Measurements from ENCODE around the gene SAPCD2.
"Not testable (repeated sequence)": the region's sequence is repeated elsewhere in the genome, so short reads cannot be mapped to it uniquely, and the experiment has no call there.

The SAPCD2 gene

DNA sequence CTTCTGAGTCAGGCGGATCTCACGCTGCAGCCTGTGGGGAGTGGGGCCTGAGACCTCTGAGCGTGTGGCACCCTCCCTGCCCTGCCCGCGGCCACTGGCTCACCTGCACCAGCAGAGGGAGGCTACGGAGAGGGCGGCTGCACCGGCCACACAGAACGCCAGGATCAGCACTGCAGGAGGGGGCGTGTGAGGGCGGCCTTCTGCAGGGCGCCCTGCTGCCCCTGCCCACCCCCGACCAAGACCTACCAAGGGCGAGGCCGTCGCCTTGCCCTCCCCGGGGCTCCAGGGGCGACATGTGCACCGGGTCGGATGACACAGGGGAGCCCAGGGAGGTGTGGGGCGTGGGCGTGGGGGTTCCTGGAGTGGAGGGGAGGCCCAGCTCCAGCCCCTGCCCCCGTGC lies 29.8 kb downstream of the SAPCD2 start:
- Histone ChIP-seq H3K4me1 (ENCODE audit: control insufficient read depth, insufficient read depth, low read length) (no peaks in the 10 kb centered on the region), H3K9me3 (ENCODE audit: control insufficient read depth, insufficient read depth, low read depth, low read length) (no peaks in the 10 kb centered on the region), H3K4me3 (ENCODE audit: low read depth, low read length) (no peak overlapping the region), H3K27ac (ENCODE audit: low read depth, low read length) (no peak overlapping the region), H3K36me3 (ENCODE audit: control insufficient read depth, insufficient read depth, low read length) (peaks cover 15% of the 10 kb centered on the region), H3K27me3 (ENCODE audit: control insufficient read depth, insufficient read depth, low read length) (peaks cover 25% of the 10 kb centered on the region), H3K9ac (ENCODE audit: low read length) (no peak overlapping the region)

DNA sequence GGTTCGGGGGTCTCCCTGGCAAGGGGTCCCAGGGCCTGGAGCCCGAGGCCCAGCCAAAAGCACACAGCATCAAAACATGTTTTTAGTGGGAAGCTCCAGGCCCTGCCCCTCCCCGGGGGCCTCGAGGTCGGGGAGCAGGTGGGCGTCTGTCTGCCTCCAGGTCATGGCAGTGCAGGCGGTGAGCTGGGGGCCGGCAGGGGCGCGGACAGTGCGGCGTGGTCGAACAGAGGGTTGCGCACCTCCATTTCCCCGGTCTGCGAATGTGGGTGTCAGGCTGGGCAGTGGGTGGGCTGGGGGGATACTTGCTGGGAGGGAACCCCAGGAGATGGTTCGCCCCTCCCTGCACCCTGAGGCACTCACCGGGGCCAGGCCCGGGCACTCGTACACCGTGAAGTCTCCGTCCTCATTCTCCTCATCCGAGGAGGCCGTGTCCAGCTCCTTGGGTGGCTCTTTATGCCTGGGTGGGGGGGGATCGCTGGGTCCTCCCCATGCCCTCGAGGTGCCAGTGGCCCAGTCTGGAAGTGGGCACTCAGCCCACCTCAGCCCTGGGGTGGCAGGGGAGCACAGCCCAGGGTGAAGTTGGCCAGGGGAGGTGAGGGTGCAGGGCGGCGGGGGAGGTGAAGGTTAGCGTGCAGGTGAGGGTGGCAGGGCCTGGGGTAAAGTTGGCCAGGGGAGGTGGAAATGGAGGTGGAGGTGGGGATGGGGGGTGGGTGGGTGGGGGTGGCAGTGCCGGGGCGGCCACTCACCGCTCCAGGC lies 30.6 kb downstream of the SAPCD2 start:
- Histone ChIP-seq H3K4me1 (ENCODE audit: control insufficient read depth, insufficient read depth, low read length) (no peaks in the 10 kb centered on the region), H3K4me3 (ENCODE audit: low read depth, low read length) (no peak overlapping the region), H3K9me3 (ENCODE audit: control insufficient read depth, insufficient read depth, low read depth, low read length) (no peaks in the 10 kb centered on the region), H3K27ac (ENCODE audit: low read depth, low read length) (no peak overlapping the region), H3K9ac (ENCODE audit: low read length) (no peak overlapping the region), H3K36me3 (ENCODE audit: control insufficient read depth, insufficient read depth, low read length) (peaks cover 15% of the 10 kb centered on the region), H3K27me3 (ENCODE audit: control insufficient read depth, insufficient read depth, low read length) (peaks cover 20% of the 10 kb centered on the region)

DNA sequence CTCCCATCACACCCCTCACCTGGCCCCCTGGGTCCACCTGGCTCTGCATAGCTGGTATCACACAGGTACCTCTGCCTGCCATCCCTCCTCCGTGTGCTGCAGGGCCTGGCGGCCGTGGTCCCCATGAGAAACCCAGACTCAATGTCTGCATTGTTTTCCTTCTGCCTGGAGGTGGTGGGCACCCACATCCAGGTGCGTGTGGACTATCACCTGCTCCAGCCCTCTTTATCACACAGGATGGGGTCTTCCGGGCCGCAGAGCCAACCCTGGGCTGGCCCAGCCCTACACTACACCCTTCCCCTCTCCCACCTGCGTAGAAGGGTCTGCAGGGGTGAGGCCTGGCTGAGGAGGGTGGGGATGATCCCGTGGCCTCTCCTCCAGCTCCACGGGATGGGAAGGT lies 31.4 kb downstream of the SAPCD2 start:
- no peak overlapping the region for H3K9ac ChIP-seq (ENCODE audit: low read length)
- H3K4me1 ChIP-seq (ENCODE audit: control insufficient read depth, insufficient read depth, low read length): no peaks in the 10 kb centered on the region

DNA sequence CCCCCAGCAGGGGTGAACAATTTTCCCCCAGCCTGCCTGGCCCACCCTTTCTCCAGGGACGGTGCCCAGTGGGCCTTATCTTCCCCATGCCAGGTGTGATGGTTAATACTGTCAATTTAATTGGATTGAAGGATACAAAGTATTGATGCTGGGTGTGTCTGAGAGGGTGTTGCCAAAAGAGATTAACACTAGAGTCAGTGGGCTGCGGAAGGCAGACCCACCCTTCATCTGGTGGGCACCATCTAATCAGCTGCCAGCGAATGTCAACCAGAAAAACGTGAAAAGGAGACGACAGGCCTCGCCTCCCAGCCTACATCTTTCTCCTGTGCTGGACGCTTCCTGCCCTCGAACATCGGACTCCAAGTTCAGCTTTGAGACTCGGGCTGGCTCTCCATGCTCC lies 32.9 kb downstream of the SAPCD2 start:
- Histone ChIP-seq H3K4me1 (ENCODE audit: control insufficient read depth, insufficient read depth, low read length) (no peaks in the 10 kb centered on the region), H3K9ac (ENCODE audit: low read length) (no peak overlapping the region), H3K9me3 (ENCODE audit: control insufficient read depth, insufficient read depth, low read depth, low read length) (no peaks in the 10 kb centered on the region), H3K27me3 (ENCODE audit: control insufficient read depth, insufficient read depth, low read length) (peaks cover 7% of the 10 kb centered on the region; the same call in 1 of the 2 replicates), H3K4me3 (ENCODE audit: low read depth, low read length) (no peak overlapping the region), H3K36me3 (ENCODE audit: control insufficient read depth, insufficient read depth, low read length) (peaks cover 15% of the 10 kb centered on the region), H3K27ac (ENCODE audit: low read depth, low read length) (no peak overlapping the region)

More for the DNA sequence above, 31.4 kb downstream of the SAPCD2 start:
- peaks cover 16% of the 10 kb centered on the region; the same call in 1 of the 2 replicates for H3K27me3 ChIP-seq (ENCODE audit: control insufficient read depth, insufficient read depth, low read length)
- no peak overlapping the region for H3K4me3 ChIP-seq (ENCODE audit: low read depth, low read length)
- peaks cover 15% of the 10 kb centered on the region for H3K36me3 ChIP-seq (ENCODE audit: control insufficient read depth, insufficient read depth, low read length)
- H3K27ac ChIP-seq (ENCODE audit: low read depth, low read length): no peak overlapping the region
- H3K9me3 ChIP-seq (ENCODE audit: control insufficient read depth, insufficient read depth, low read depth, low read length): no peaks in the 10 kb centered on the region

DNA sequence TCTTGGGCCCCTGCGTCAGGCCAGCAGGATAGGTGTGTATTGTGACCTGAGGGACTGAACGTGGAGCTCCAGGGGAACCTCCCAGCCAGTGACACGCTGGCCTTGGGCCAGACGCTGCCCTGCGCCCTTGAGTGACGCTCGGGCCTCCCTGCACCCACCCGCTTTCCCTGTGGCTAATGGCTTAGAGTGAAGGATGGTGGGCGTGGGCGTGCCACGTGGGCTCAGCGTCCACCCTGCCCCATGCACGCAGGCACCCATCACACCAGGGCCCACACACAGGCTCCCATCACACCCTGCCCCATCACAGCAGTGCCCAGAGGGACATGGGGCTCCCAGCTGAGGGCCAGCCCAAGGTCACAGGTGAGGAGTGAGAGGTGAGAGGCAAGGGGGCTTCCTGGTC lies 33.3 kb downstream of the SAPCD2 start:
- Histone ChIP-seq H3K27ac (ENCODE audit: low read depth, low read length) (no peak overlapping the region), H3K4me1 (ENCODE audit: control insufficient read depth, insufficient read depth, low read length) (no peaks in the 10 kb centered on the region), H3K27me3 (ENCODE audit: control insufficient read depth, insufficient read depth, low read length) (peaks cover 7% of the 10 kb centered on the region; the same call in 1 of the 2 replicates), H3K4me3 (ENCODE audit: low read depth, low read length) (no peak overlapping the region), H3K9me3 (ENCODE audit: control insufficient read depth, insufficient read depth, low read depth, low read length) (no peaks in the 10 kb centered on the region), H3K36me3 (ENCODE audit: control insufficient read depth, insufficient read depth, low read length) (peaks cover 15% of the 10 kb centered on the region), H3K9ac (ENCODE audit: low read length) (no peak overlapping the region)

DNA sequence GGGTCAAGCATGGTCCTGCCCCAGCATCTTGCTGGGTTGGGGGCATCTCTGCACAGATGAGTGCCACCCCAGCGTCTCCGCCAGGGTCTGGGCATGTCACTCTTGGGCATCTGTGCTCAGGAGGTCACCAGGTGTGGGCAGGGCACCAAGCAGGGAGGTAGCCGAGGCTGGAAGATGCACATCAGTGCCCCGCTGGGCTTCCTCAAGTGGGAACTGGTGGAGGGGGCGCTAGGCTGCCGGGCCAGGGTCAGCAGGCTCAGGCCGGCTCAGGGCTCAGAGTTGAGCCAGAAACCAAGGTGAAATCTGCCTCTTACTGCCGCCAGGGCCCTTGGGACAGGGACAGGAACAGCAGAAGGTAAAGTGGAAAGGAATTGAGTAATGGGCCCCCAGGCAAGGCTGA lies 34.4 kb downstream of the SAPCD2 start:
- no peak overlapping the region for H3K4me3 ChIP-seq (ENCODE audit: low read depth, low read length)
- H3K9me3 ChIP-seq (ENCODE audit: control insufficient read depth, insufficient read depth, low read depth, low read length): no peaks in the 10 kb centered on the region
- peaks cover 15% of the 10 kb centered on the region for H3K36me3 ChIP-seq (ENCODE audit: control insufficient read depth, insufficient read depth, low read length)
- H3K27me3 ChIP-seq (ENCODE audit: control insufficient read depth, insufficient read depth, low read length): peaks cover 7% of the 10 kb centered on the region; the same call in 1 of the 2 replicates
- H3K4me1 ChIP-seq (ENCODE audit: control insufficient read depth, insufficient read depth, low read length): no peaks in the 10 kb centered on the region
- no peak overlapping the region for H3K27ac ChIP-seq (ENCODE audit: low read depth, low read length)
- H3K9ac ChIP-seq (ENCODE audit: low read length): no peak overlapping the region

DNA sequence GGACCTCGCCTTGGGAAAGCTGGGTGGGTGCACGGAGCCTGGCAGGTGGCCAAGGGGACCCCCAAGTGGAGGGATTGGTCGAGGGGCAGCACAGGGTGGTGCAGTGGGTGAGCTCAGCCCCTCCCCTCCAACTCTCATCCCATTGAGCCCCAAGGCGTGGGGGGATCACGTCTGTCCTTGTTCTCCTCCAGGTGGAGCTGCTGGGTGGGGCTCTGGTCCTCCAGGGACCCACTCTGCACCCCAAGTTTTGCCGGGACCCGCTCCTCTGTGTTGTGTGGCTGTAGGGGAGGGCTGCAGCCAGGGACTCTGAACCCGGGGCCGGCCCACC lies 34.9 kb downstream of the SAPCD2 start:
- no peak overlapping the region for H3K9ac ChIP-seq (ENCODE audit: low read length)
- no peak overlapping the region for H3K27ac ChIP-seq (ENCODE audit: low read depth, low read length)
- peaks cover 7% of the 10 kb centered on the region; the same call in 1 of the 2 replicates for H3K27me3 ChIP-seq (ENCODE audit: control insufficient read depth, insufficient read depth, low read length)
- no peaks in the 10 kb centered on the region for H3K9me3 ChIP-seq (ENCODE audit: control insufficient read depth, insufficient read depth, low read depth, low read length)
- H3K4me3 ChIP-seq (ENCODE audit: low read depth, low read length): no peak overlapping the region
- peaks cover 15% of the 10 kb centered on the region for H3K36me3 ChIP-seq (ENCODE audit: control insufficient read depth, insufficient read depth, low read length)
- no peaks in the 10 kb centered on the region for H3K4me1 ChIP-seq (ENCODE audit: control insufficient read depth, insufficient read depth, low read length)

DNA sequence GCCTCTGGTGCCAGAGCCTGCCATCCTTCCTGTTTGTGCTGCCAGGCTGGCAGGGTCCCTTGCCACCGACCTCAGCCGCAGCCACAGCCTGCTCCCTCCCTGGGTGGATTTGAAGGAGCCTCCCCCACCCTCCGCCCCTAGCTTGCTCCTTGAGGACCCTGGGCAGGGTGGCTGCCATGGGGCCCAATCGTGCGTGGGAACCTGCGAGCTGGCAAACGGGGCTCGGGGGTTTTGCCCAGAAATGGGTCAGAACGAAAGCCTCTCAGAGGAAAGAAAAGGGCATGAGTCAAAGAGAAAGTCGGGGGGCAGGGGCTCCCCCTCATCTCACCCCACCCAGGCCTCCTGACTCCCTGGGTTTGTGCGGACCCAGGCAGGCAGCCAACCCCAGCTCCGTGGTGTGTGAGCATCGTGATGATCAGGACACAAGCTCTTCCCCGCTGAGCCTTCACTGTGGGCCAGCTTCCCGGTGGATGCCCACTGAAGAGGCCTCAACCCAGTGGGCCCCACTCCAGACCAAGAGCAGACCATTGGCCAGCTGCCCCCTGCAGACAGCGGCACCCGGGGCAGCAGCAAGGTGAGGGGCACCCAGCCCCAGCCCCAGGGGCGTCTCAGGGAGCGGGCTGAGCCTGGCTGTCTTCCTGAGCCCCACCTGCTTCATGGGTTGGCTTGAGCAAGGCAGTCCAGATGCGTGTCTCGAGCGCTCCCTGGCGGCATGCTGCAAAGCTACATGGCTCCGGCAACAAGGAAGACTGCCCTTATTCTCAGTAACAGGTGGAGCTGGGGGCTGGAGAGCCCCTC lies 35.4 kb downstream of the SAPCD2 start:
- no peaks in the 10 kb centered on the region for H3K4me1 ChIP-seq (ENCODE audit: control insufficient read depth, insufficient read depth, low read length)
- H3K27me3 ChIP-seq (ENCODE audit: control insufficient read depth, insufficient read depth, low read length): peaks cover 7% of the 10 kb centered on the region; the same call in 1 of the 2 replicates
- H3K9ac ChIP-seq (ENCODE audit: low read length): no peak overlapping the region
- no peak overlapping the region for H3K27ac ChIP-seq (ENCODE audit: low read depth, low read length)
- H3K4me3 ChIP-seq (ENCODE audit: low read depth, low read length): no peak overlapping the region
- H3K9me3 ChIP-seq (ENCODE audit: control insufficient read depth, insufficient read depth, low read depth, low read length): no peaks in the 10 kb centered on the region
- H3K36me3 ChIP-seq (ENCODE audit: control insufficient read depth, insufficient read depth, low read length): peaks cover 13% of the 10 kb centered on the region

DNA sequence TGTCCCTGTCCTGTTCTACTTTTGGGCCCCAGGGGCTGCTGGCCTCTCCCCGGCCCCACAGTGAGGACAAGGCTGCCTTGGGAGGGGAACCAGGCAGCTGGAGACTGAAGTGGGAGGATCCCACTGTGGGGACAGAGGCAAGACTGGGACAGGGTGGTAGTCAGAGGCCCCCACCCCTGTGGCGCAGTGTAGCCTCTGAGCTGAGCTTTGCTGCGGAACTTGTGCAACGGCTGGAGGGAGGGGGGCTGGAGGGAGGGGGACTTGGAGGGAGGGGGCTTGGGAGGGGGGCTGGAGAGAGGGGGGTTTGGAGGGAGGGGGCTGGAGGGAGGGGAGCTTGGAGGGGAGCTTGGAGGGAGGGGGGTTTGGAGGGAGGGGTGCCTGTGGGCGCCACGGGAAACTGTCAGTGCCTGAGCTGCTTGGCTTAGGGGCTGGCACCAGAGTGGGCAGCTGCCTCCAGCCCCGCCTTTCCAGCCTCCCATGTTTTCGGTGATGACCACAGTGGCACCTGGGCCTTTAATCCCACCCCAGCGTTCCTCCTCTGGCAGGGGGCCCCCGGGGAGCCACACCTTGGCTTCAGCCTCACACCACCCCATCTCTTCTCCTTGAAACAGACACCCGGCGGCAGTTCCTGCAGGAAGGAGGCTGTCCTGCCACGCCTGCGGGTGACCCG lies 36.2 kb downstream of the SAPCD2 start:
- peaks cover 8% of the 10 kb centered on the region for H3K27me3 ChIP-seq (ENCODE audit: control insufficient read depth, insufficient read depth, low read length)
- H3K4me1 ChIP-seq (ENCODE audit: control insufficient read depth, insufficient read depth, low read length): peaks cover under 1% of the 10 kb centered on the region; the same call in 1 of the 2 replicates
- no peak overlapping the region for H3K9ac ChIP-seq (ENCODE audit: low read length)
- peaks cover 6% of the 10 kb centered on the region; the same call in 1 of the 2 replicates for H3K36me3 ChIP-seq (ENCODE audit: control insufficient read depth, insufficient read depth, low read length)
- H3K27ac ChIP-seq (ENCODE audit: low read depth, low read length): no peak overlapping the region
- H3K4me3 ChIP-seq (ENCODE audit: low read depth, low read length): no peak overlapping the region
- H3K9me3 ChIP-seq (ENCODE audit: control insufficient read depth, insufficient read depth, low read depth, low read length): no peaks in the 10 kb centered on the region

DNA sequence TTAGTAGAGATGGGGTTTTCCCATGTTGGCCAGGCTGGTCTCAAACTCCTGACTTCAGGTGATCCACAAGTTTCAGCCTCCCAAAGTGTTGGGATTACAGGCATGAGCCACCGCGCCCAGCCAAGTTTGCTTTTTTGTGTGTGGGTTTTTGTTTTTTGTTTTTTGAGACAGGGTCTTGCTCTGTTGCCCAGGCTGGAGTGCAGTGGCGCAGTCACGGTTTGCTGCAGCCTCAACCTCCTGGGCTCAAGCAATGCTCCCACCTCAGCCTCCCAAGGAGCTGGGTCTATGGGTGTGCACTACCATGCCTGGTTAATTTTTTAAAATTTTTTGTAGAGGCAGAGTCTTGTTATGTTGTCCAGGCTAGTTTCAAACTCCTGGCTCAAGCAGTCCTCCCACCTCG lies 36.9 kb downstream of the SAPCD2 start:
- not testable (repeated sequence) for H3K4me1 ChIP-seq (ENCODE audit: control insufficient read depth, insufficient read depth, low read length); H3K36me3 ChIP-seq (ENCODE audit: control insufficient read depth, insufficient read depth, low read length); H3K4me3 ChIP-seq (ENCODE audit: low read depth, low read length); H3K9me3 ChIP-seq (ENCODE audit: control insufficient read depth, insufficient read depth, low read depth, low read length); H3K9ac ChIP-seq (ENCODE audit: low read length); H3K27ac ChIP-seq (ENCODE audit: low read depth, low read length)
- H3K27me3 ChIP-seq (ENCODE audit: control insufficient read depth, insufficient read depth, low read length): peaks cover 15% of the 10 kb centered on the region

DNA sequence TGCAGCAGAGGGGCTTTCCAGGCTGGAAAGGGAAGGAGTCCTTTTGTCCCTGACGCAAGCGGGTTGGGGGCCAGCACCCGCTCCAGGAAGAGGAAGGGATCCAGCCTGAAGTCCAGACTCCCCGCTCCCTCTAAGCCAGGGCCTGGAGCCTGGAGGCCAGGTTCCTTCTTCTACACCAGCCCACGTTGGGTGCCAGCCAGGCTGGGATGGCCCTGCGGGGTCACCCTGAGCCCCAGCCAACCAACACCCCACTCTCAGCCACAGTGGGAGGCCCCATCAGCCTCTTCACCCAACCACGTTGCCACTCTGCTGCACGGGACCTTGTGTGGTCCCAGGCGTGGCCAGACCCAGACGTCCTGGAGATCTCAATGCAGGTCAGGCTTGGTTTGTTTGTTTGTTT lies 37.5 kb downstream of the SAPCD2 start:
- Histone ChIP-seq H3K9me3 (ENCODE audit: control insufficient read depth, insufficient read depth, low read depth, low read length) (no peaks in the 10 kb centered on the region), H3K9ac (ENCODE audit: low read length) (no peak overlapping the region), H3K27me3 (ENCODE audit: control insufficient read depth, insufficient read depth, low read length) (peaks cover 17% of the 10 kb centered on the region), H3K4me1 (ENCODE audit: control insufficient read depth, insufficient read depth, low read length) (peaks cover 5% of the 10 kb centered on the region; the same call in 1 of the 2 replicates), H3K36me3 (ENCODE audit: control insufficient read depth, insufficient read depth, low read length) (no peaks in the 10 kb centered on the region; the same call in 1 of the 2 replicates), H3K27ac (ENCODE audit: low read depth, low read length) (no peak overlapping the region), H3K4me3 (ENCODE audit: low read depth, low read length) (no peak overlapping the region)

All from HUES6 (cell line).